ENCODE data around the gene TNC.
A peak's percentile ranks its signal among the peaks of the same experiment; 100 is the strongest.

TNC gene

GRCh38 chr9:115042781-115043509 lies 75.0 kb downstream of the TNC start:
- peak; percentile 4 for DNase-seq

- no peak for DNase-seq
Observed at GRCh38 chr9:115039516-115040120, 78.3 kb downstream of the TNC start.

GRCh38 chr9:115038178-115038577 lies 79.8 kb downstream of the TNC start:
- DNase-seq = no peak

GRCh38 chr9:115036691-115037090 lies 81.3 kb downstream of the TNC start:
- DNase-seq = no peak

GRCh38 chr9:115035841-115036612 lies 81.9 kb downstream of the TNC start:
- peak; percentile 84 for DNase-seq

- no peak for DNase-seq
Observed at GRCh38 chr9:115034801-115035200, 83.2 kb downstream of the TNC start.

GRCh38 chr9:115033800-115034199 lies 84.2 kb downstream of the TNC start:
- no peak for DNase-seq

- no peak for DNase-seq
Observed at GRCh38 chr9:115032296-115032695, 85.7 kb downstream of the TNC start.

GRCh38 chr9:115030006-115030405 lies 88.0 kb downstream of the TNC start:
- DNase-seq = no peak

- DNase-seq = no peak
Observed at GRCh38 chr9:115025721-115026120, 92.2 kb downstream of the TNC start.

- no peak for DNase-seq
Observed at GRCh38 chr9:115024925-115025535, 92.9 kb downstream of the TNC start.

GRCh38 chr9:115022760-115023434 lies 95.1 kb downstream of the TNC start:
- no peak for DNase-seq

- DNase-seq = no peak
Observed at GRCh38 chr9:115018547-115019435, 99.2 kb downstream of the TNC start.

- DNase-seq = no peak
Observed at GRCh38 chr9:115016344-115016743, 101.6 kb downstream of the TNC start.

- DNase-seq = no peak
Observed at GRCh38 chr9:115015018-115015635, 102.8 kb downstream of the TNC start.

GRCh38 chr9:115014438-115014837 lies 103.5 kb downstream of the TNC start:
- no peak for DNase-seq

GRCh38 chr9:115013998-115014397 lies 104.0 kb downstream of the TNC start:
- DNase-seq = peak; percentile 88

GRCh38 chr9:115012486-115012885 lies 105.5 kb downstream of the TNC start:
- no peak for DNase-seq

GRCh38 chr9:115010874-115011273 lies 107.1 kb downstream of the TNC start:
- DNase-seq = no peak

- DNase-seq = peak; percentile 64
Observed at GRCh38 chr9:115008536-115009270, 109.3 kb downstream of the TNC start.

GRCh38 chr9:115006660-115007059 lies 111.3 kb downstream of the TNC start:
- DNase-seq = peak; percentile 89

All from activated CD4-positive, alpha-beta T cell treated with anti-CD3 and anti-CD28 coated beads, Interleukin-10, Interleukin-2, amounts not matched to agents 100 ng/mL and 50 ng/mL, durations not matched to agents 16 hours and 8 hours (primary cell).